ENCODE data around the gene HLF. TPM values are rescaled to one million over a fixed set of nuclear protein-coding genes. Genes with fewer than 3 reads are reported as not detected.

Gene HLF
- total RNA-seq, 1 experiment from 2014 or later: 0.02 TPM

DNA sequence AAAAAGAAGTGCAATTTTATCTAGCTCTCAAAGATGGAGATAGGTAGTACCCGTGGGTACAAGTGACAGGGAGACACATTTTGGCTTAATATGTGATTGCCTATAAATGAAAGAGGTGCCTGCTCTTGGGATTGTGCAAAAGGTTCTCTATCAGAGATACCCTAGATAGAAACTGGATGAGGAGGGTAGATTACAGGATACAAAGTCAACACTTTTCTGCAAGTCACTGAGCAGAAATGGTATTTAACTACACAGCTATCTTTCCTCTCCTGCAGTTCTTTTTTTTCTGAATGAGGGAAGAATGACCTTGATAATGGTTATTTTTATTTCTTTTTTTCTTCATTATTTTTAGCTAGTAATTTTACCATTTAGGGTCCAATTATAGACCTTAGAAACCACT lies 89.2 kb downstream of the HLF start:
- no peak for DNase-seq (ENCODE audit: low read depth)

DNA sequence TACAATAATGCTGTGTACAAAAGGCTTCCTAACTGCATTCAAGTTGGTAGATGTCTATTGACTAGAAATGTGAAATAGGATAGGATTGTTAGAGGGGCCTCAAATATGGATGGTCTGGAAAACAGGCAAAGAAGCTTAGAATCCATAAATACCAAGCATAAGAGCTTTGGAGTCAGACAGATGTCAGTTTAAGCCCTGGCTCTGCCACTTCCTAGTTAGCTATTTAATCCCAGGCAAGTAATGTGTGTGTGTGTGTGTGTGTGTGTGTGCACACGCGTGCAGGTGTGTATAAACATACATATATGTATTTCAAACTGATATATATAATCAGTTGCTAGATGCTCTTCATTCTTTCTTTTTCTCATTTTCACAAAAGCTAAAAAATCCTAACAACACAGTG lies 90.2 kb downstream of the HLF start:
- no peak for DNase-seq (ENCODE audit: low read depth)

DNA sequence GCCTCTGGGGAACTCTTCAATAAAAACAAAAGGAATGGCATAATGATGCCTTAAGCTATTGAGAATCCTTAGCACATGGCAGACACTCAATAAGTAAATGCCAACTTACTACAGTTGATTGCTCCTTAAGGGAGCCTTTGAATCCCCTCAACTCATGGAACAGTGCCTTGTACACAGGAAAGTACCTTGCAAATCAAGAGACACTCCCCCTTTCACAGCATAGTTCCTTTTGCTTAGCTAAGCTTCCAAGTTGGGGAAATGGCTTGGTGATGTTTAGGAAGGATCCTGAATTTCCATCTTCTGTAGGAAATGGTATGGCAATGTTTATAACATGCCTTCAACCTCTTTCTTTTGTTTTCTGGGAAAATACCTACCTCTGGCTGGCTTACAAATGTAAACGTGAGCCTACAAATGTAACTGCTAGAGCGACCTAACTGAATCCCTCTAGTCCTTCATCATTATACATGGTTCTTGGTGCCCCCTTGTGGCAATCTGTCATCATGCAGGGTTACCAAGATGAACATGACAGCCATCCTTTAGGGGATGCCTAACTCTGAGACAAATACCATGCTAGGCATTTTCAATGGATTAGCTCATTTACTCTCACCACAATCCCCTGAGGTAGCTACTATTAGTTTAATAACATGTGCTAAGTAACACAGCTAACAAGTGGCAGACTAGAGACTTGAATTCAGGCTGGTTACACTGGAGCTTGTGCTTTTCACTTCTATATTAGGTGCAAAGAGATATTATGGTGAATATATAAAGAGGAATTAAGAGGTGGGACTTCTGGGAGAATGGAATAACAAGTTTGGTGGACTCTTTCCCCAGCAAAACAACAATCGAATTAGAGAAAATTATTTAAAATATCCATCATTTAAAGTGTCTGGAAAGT lies 91.9 kb downstream of the HLF start:
- peak; percentile 63 for DNase-seq (ENCODE audit: low read depth)

DNA sequence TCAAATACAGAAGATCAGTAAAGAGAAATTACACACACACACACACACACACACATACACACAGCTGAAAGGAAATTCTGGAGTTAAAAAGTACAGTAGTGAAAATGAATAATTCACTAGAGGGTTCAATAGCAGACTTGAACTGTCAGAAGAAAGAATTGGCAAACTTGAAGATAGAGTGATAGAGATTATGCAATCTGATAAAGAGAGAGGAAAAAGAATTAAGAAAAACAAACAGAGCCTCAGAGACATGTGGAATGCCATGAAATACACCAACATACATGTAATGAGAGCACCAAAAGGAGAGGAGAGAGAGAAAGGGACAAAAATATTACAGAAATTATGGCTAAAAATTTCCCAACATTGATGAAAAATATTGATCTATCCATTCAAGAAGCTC lies 96.2 kb downstream of the HLF start:
- no peak for DNase-seq (ENCODE audit: low read depth)

DNA sequence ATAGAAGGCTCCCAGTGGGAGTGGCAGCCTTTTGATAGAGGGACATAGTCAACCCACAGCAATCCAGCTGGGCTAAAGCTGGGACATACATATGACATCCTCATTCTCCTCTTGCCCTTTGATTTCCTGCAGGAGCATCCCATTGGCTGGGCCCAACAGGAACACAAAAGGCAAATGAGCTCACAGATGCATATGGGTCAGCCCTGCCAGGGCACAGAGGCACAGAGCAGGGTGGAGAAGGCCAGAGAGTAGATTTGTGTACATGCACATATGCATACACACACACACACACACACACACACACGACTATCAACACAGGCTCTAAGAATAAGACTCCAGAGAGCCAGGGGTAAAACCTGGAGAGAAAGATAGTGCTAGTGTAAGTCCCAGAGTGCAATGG lies 98.3 kb downstream of the HLF start:
- DNase-seq (ENCODE audit: low read depth): no peak

DNA sequence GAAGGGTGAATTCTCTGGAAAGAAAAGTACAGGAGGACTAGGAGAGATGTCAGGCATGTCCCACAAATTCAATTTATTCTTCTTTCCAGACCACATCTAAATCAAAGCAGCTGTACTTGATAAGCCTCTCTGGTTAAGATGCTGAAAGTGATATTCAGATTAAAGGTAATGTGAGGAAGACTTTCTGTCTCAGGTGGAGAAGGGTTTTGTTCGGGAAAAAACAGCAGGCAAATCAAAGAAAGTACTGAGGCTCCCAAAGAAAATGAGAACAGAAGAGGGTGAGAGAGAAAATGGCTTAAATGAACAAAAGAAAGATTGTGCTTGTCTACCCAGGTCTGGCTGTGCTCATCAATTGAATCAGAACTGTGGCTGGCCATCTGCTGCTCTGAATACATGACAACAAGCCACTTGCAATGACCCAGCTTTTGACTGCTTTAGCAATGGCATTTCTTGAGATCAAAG lies 101.3 kb downstream of the HLF start:
- no peak for DNase-seq (ENCODE audit: low read depth)

DNA sequence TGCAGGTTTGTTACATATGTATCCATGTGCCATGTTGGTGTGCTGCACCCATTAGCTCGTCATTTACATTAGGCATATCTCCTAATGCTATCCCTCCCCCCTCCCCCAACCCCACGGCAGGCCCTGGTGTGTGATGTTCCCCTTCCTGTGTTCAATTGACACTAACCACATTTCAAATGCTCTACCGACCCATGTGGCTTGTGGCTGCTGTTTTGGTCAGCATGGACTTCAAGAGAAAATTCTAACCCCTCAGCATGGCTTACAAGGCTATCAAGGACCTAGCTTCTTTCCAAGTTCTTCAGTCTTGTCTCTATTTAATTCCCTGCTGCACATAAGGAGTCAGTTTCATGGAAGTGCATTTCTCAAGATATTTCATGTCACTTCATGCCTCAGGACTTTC lies 103.9 kb downstream of the HLF start:
- no peak for DNase-seq (ENCODE audit: low read depth)

Other genes starting within 250 kb of the HLF start
- gene MMD, start 156.9 kb downstream of the HLF start, total RNA-seq (2014; rRNA removed; shearing (Covaris generic)): 6.4 and 13.6 TPM in 2 replicates
- not detected in 2 replicates for gene SMIM36, start 246.5 kb downstream of the HLF start, total RNA-seq (2014; rRNA removed; shearing (Covaris generic))

All from HT1080 (cell line).